Right renal pelvis (tissue), 4 donors: Measurements from ENCODE around the gene CCR1. TPM values are rescaled to one million over a fixed set of nuclear protein-coding genes. Genes with fewer than 3 reads are reported as not detected.
"Not testable (repeated sequence)": the region's sequence is repeated elsewhere in the genome, so short reads cannot be mapped to it uniquely, and the experiment has no call there.

Experiments
- DNase-seq, 4 donors: peaks; one replicate each; pipeline ENCODE4 v3.0.0-alpha.2; 2013; ENCODE audit warnings: low read depth in 4 of 4, low spot score in 3 of 4, missing footprints in 1 of 4
- polyA plus RNA-seq, 4 donors: library from polyadenylated mRNA; unstranded; fragments of 120-200 nt; gene quantifications; one replicate each; pipeline ENCODE4 v1.2.1, GENCODE V29; 2013; ENCODE audit not compliant: insufficient read length in 4 of 4

CCR1 gene
- polyA plus RNA-seq, 4 donors = 1.5 to 3.0 (median 2.5) TPM

GRCh38 chr3:46213201-46213600 lies 5.1 kb upstream of the CCR1 start:
- DNase-seq = no peak

DNA sequence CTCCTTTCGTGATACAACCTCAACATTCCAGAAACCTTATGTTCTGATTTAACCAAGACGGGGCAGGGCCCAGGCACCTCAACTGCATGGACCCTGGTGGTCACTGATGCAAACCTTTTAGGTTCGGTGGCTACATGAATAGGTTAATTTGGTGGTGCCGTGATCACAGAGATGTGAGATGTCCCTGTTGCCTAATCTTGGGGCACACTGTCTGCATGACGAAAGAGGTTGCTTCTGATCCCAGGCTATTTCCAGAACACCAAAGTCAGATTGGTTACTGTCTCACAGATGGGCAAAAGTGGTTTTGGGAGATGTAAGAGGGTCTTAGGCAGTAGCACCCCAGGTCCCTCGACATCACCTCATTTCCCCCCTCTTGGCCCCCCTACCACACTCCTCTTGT lies 4.0 kb upstream of the CCR1 start:
- DNase-seq = no peak

DNA sequence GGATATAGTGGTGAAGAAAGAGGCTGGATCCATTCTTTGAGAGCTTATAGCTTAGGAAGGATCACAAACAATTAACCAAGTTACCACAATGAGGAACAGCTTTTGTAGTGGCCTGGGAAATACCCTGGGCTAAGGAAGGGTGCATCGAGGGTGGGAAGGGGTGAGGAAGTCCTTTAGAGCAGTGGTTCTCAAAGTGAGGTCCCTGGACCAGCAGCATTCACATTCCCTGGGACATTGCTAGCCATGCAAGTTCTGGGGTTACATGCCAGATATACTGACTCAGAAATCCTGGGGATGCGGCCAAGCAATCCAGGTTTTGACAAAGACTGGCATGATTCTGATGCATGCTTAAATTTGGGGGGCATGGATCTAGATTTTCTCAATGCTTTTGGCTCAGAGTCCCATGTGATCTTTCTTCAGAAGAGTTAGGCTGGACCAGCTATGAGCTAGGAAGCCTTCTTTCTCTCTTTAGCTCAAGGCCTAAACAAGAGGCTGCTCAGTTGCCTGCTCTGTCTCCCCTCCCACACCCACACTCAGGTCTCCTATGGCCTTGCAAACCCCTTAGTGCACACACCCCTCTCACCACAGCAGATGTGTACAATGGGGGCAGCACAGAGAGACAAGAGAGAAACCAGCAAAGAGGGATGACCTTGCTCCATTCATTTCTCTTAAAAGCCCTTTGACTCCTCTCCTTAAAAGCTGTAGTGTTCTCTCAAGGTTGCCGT lies 1.8 kb upstream of the CCR1 start:
- no peak for DNase-seq

GRCh38 chr3:46209053-46209452 lies 940 bp upstream of the CCR1 start:
- DNase-seq = no peak

DNA sequence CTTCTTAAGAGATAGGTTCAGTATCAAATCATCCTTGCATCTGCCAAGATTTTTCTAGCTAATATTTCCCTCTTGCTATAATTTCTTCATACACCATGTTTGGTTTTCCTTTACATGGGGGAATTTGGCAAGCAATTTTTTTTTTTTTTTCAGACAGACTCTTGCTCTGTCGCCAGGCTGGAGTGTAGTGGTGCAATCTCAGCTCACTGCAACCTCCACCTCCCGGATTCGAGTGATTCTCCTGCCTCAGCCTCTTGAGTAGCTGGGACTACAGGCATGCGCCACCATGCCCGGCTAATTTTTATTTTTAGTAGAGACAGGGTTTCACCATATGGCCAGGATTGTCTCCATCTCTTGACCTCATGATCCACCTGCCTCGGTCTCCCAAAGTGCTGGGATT lies 599 bp downstream of the CCR1 start:
- DNase-seq = not testable (repeated sequence)

GRCh38 chr3:46206282-46207015 lies 1.7 kb downstream of the CCR1 start:
- no peak for DNase-seq

- no peak for DNase-seq
Observed at GRCh38 chr3:46205286-46205960, 2.7 kb downstream of the CCR1 start.

GRCh38 chr3:46203681-46204080 lies 4.4 kb downstream of the CCR1 start:
- no peak for DNase-seq

GRCh38 chr3:46202535-46202934 lies 5.6 kb downstream of the CCR1 start:
- DNase-seq = no peak

GRCh38 chr3:46200790-46201189 lies 7.3 kb downstream of the CCR1 start:
- DNase-seq = no peak

DNA sequence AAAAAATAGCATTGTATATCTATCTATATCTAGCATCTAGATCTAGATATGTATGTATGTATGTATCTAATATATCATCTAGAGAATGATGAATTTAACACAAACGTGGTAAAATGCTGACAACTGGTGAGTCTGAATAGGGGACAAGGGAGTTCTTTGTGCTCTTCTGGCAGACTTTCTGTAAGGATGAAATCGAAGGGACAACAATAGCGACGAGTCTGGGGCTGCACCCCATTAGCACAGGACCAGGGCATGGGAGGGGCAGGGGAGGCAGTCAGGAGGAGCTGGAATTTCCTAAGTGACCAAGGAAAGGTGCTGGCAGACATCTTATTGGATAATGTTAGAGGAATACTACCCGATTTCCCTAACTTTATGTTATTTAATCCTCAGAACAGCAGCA lies 7.9 kb downstream of the CCR1 start:
- DNase-seq = no peak

DNA sequence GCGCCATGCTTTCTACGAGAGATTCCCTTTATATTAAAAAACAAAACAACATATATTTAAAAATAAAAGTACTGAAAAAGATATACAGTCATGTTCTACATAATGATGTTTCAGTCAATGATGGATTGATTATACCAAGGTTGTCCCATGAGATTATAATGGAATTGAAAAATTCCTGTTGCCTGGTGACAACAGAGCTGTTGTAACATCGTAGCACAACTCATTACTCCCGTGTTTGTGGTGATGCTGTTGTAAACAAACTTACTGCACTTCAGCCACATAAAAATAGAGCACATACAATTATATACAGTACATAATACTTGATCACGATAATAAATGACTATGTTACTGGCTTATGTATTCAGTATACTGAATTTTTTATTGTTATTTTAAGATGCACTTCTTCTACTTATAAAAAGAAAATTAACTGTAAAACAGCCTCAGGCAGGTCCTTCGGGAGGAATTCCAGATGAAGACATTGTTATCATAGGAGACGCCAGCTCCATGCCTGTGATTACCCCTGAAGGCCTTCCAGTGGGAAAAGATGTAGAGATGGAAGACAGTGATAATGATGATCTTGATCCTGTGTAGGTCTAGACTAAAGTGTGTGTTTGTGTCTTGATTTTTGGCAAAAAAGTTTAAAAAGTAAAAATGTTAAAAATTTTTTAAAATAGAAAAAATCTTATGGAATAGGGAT lies 11.7 kb downstream of the CCR1 start:
- DNase-seq = no peak

DNA sequence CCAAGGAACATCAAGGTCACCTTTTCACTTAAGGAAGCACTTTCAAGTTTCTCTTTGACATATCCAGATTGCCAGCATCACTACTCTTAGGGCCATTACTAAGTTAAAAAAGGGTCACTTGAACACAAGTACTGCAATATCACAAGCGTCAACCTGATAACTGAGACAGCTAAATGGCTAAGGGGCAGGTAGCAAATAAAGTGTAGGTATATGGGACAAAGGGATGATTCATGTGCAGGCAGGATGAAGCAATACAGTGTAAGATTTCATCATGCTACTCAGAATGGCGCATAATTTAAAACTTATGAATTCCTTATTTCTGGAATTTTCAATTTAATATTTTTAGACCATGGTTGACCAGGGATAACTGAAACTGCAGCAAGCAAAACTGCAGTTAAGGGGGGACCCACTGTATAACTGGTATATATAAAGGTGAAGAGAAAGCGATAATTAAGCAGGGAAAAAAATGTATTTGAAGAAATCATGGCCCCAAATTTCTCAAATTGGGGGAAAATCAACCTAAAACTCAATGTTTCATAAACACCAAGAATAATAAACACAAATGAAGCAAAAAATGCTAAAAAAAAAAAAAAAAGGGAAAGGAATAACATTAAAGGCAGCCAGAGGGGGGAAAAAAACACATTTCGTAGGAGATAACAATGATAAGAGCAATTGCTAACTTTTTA lies 13.1 kb downstream of the CCR1 start:
- no peak for DNase-seq

GRCh38 chr3:46193436-46193835 lies 14.7 kb downstream of the CCR1 start:
- no peak for DNase-seq

DNA sequence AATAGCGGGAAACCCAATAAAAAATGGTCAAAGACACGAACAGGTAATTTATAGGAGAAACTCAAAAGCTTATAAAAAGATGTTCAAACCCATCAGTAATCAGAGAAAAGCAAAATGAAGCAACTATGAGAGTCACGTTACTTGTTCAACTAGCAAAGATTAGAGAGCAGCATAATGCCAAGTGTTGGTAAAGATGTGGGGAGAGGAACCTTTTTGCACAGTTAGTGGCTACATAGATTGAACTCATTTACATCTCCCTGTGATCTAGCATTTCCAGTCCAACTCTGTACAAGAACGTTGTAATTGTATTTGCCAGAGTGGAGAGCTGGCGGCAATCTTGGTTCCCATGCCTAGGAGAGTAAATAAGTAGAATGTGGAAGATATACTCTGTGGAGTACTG lies 15.2 kb downstream of the CCR1 start:
- no peak for DNase-seq

DNA sequence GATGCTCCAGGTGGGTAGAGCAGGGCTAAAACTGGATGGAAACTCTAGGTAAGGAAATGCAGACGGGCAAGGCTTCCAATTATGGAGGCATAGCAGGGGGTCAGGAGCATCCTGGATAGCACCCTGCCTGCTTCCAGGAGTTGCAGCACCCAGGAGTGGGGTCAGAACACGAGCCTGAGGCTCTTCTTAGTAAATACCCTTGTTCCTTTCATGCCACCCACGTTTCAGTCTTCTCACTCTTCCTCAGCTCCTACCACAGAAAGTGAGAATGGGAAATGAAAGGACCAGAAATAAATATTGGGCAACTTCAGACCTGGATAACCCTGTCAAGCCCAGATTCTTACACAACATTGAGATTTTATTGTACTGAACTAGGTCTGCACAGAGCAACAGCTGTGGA lies 16.4 kb downstream of the CCR1 start:
- DNase-seq = no peak

DNA sequence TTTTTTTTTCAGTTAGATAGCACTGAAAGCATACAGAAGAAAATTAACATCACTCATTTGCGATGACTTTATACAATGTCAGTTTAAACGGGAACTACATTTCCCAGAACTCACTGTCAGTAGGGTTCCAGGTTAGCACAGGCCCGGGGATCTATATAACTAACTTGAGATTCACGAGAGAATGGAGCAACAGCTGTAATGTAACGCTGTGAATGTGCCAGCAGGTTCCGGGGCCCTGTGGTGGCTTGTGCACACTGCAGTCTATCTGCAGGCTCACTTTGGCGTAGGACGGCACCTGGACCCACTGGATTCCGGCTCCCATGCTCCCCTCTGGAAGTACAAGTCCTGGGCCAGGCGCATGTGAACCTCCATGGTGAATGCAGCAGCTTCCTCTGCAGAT lies 19.4 kb downstream of the CCR1 start:
- no peak for DNase-seq

DNA sequence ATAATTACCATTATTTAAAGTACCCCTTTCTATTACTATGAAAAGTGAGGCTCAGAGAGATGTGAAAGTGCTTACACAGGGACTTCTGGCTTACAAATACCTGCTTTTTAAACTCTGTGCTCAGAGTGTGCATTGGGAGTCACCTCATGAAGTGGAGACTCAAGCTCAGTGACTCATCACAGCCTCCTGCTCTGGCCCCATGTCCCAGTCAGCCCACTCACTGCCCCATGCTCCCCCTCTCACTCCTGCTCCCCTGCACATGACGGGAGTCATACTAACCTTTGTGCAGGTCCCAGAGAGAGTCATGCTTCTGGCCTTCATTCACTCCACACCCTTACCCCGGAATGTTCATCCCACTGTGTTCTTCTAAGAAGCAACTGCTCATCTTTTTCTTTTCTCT lies 20.2 kb downstream of the CCR1 start:
- DNase-seq = no peak

GRCh38 chr3:46187341-46187700 lies 20.8 kb downstream of the CCR1 start:
- DNase-seq = no peak

DNA sequence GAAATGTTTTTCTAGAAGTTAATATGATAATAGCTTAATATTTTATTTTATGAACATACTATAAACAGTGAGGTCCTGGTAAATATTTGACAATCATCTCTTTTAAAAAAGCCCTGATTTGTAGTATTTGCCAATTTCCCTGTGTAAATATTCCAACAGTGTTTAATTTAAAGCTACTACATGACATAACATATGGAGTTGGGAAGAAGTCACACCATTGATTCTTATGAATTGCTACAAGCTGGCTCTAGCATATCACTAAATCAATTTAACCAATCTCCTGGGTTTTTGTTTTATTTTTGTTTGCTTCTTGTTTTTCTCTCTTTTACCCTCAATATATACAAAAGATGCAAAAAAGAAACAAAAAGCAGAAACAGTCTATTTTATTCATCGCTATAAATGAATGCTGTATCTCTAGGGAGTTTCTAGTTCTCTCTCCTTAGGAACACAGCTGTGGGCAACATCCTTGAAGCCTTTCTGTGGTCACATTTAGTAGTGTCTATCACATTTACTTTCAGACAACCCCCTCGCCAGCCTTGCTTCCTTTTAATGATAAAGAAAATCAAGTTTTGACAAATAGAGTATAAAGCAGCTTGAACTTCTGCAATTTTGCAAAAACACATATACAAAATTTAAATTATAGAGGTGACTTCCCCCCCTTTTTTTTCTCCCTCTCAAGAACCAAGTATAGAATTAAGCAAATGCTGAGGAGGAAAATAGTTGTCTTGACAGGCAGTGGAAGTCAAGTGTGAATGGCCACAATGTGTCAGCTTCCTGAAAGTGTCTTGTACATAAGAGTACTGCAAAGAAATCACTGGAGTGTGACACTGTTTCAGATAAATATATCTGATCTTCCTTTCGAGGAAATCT lies 21.4 kb downstream of the CCR1 start:
- DNase-seq = no peak
